ENCODE results near the gene ZNF391. TPM values are rescaled to one million over a fixed set of nuclear protein-coding genes. Genes with fewer than 3 reads are reported as not detected.

ZNF391 gene
- total and polyA plus RNA-seq, 4 donors, result 0.14 to 0.61 (median 0.27) TPM

GRCh38 chr6:27359231-27359630 lies 29.3 kb upstream of the ZNF391 start:
- DNase-seq (ENCODE audit: low spot score), result no peak
- Histone ChIP-seq H3K27me3 (ENCODE audit: control insufficient read depth in 4 of 4, insufficient read depth in 4 of 4, low read length in 3 of 4) (peaks cover 0 to 2% (median 0%) of the 10 kb centered on the region in 4 donors), H3K27ac (ENCODE audit: low read depth in 1 of 2, low read length in 2 of 2) (no peak overlapping the region), H3K4me3 (ENCODE audit: low read depth in 1 of 3, low read length in 3 of 3) (peak overlapping the region in 1 of 3 donors; percentile 37), H3K9me3 (ENCODE audit: control insufficient read depth in 4 of 4, low read length in 3 of 4) (peaks cover 10 to 44% (median 20%) of the 10 kb centered on the region in 4 donors), H3K36me3 (ENCODE audit: control insufficient read depth in 4 of 4, insufficient read depth in 3 of 4, low read depth in 1 of 4, low read length in 3 of 4) (no peaks in the 10 kb centered on the region), H3K4me1 (ENCODE audit: control insufficient read depth in 4 of 4, insufficient read depth in 4 of 4, low read length in 3 of 4) (no peaks in the 10 kb centered on the region), H3K9ac (ENCODE audit: low read depth in 1 of 2, low read length in 2 of 2) (no peak overlapping the region)
- no peak for TF ChIP-seq ZBTB33 (IDR thresholded peaks at IDR 0.05)
- TF ChIP-seq FOXA1 (IDR thresholded peaks at IDR 0.05), result no peak
- no peak for TF ChIP-seq ATF3 (IDR thresholded peaks at IDR 0.05)
- no peak for TF ChIP-seq CTCF (IDR thresholded peaks at IDR 0.05; ENCODE audit: low read depth, low read length, missing input control)
- no peak for TF ChIP-seq TAF1 (conservative IDR thresholded peaks at IDR 0.05)
- TF ChIP-seq HNF4G (IDR thresholded peaks at IDR 0.05), result no peak
- no peak for TF ChIP-seq JUND (IDR thresholded peaks at IDR 0.05)
- TF ChIP-seq SP1 (IDR thresholded peaks at IDR 0.05), result no peak
- no peak for TF ChIP-seq GABPA (IDR thresholded peaks at IDR 0.05 in 1 of 2, conservative IDR thresholded peaks at IDR 0.05 in 1 of 2)
- 81% methylated on average over 1 of the region's 1 CpG for WGBS

- H3K27ac ChIP-seq (ENCODE audit: low read depth in 1 of 2, low read length in 2 of 2), result no peak overlapping the region
- DNase-seq (ENCODE audit: low spot score), result no peak
- no peaks in the 10 kb centered on the region for H3K27me3 ChIP-seq (ENCODE audit: control insufficient read depth in 4 of 4, insufficient read depth in 4 of 4, low read length in 3 of 4)
- H3K4me3 ChIP-seq (ENCODE audit: low read depth in 1 of 3, low read length in 3 of 3), result no peak overlapping the region
- H3K4me1 ChIP-seq (ENCODE audit: control insufficient read depth in 4 of 4, insufficient read depth in 4 of 4, low read length in 3 of 4), result no peaks in the 10 kb centered on the region
- TF ChIP-seq YY1 (IDR thresholded peaks at IDR 0.05), result no peak
- TF ChIP-seq FOXA2 (IDR thresholded peaks at IDR 0.05), result no peak
- TF ChIP-seq RXRA (IDR thresholded peaks at IDR 0.05), result no peak
- no peak for TF ChIP-seq EGR1 (IDR thresholded peaks at IDR 0.05; ENCODE audit: low read depth in 2 of 2)
- no peak for TF ChIP-seq HNF4G (IDR thresholded peaks at IDR 0.05)
- no peak for TF ChIP-seq JUND (IDR thresholded peaks at IDR 0.05)
- 90% methylated on average over 5 of the region's 5 CpGs for WGBS
- no peaks in the 10 kb centered on the region for H3K36me3 ChIP-seq (ENCODE audit: control insufficient read depth in 4 of 4, insufficient read depth in 3 of 4, low read depth in 1 of 4, low read length in 3 of 4)
- peaks cover 0 to 5% (median 3%) of the 10 kb centered on the region in 4 donors for H3K9me3 ChIP-seq (ENCODE audit: control insufficient read depth in 4 of 4, low read length in 3 of 4)
- H3K9ac ChIP-seq (ENCODE audit: low read depth in 1 of 2, low read length in 2 of 2), result no peak overlapping the region
Observed at GRCh38 chr6:27368202-27368601, 20.4 kb upstream of the ZNF391 start.

GRCh38 chr6:27370391-27370790 lies 18.2 kb upstream of the ZNF391 start:
- no peak overlapping the region for H3K9ac ChIP-seq (ENCODE audit: low read depth in 1 of 2, low read length in 2 of 2)
- WGBS, result 89% methylated on average over 4 of the region's 4 CpGs
- peaks cover 0 to 5% (median 4%) of the 10 kb centered on the region in 4 donors for H3K9me3 ChIP-seq (ENCODE audit: control insufficient read depth in 4 of 4, low read length in 3 of 4)
- H3K27me3 ChIP-seq (ENCODE audit: control insufficient read depth in 4 of 4, insufficient read depth in 4 of 4, low read length in 3 of 4), result peaks cover 0 to 8% (median 3%) of the 10 kb centered on the region in 4 donors
- peaks cover 0 to 5% (median 3%) of the 10 kb centered on the region in 4 donors for H3K4me1 ChIP-seq (ENCODE audit: control insufficient read depth in 4 of 4, insufficient read depth in 4 of 4, low read length in 3 of 4)
- no peak overlapping the region for H3K4me3 ChIP-seq (ENCODE audit: low read depth in 1 of 3, low read length in 3 of 3)
- H3K27ac ChIP-seq (ENCODE audit: low read depth in 1 of 2, low read length in 2 of 2), result no peak overlapping the region
- no peak for DNase-seq (ENCODE audit: low spot score)
- H3K36me3 ChIP-seq (ENCODE audit: control insufficient read depth in 4 of 4, insufficient read depth in 3 of 4, low read depth in 1 of 4, low read length in 3 of 4), result no peaks in the 10 kb centered on the region
- TF ChIP-seq RAD21 (IDR thresholded peaks at IDR 0.05) (no peak), HNF4A (conservative IDR thresholded peaks at IDR 0.05) (no peak), ZBTB33 (IDR thresholded peaks at IDR 0.05) (no peak), SP1 (IDR thresholded peaks at IDR 0.05) (no peak), REST (IDR thresholded peaks at IDR 0.05) (no peak), JUND (IDR thresholded peaks at IDR 0.05) (no peak), FOXA1 (IDR thresholded peaks at IDR 0.05) (no peak)

Measured in liver (tissue), 9 donors.